Inflammatory macrophage treated with lipopolysaccharide for 1 hour (primary cell): Measurements from ENCODE around the gene FAM107B.

Experiments used
- DNase-seq, 2 donors: peaks; one replicate each; pipeline ENCODE4 v3.0.0-alpha.2; 2020 to 2022

The FAM107B gene

GRCh38 chr10:14618674-14619073 is 156.0 kb downstream of the FAM107B start:
- peak; percentile 80 to 82 for DNase-seq

GRCh38 chr10:14617852-14618251 is 156.8 kb downstream of the FAM107B start:
- DNase-seq: peak; percentile 94 to 96

- DNase-seq: no peak
Measured at GRCh38 chr10:14616955-14617730, 157.6 kb downstream of the FAM107B start.

GRCh38 chr10:14616465-14616864 is 158.2 kb downstream of the FAM107B start:
- no peak for DNase-seq

- no peak for DNase-seq
Measured at GRCh38 chr10:14613588-14613920, 161.1 kb downstream of the FAM107B start.

- DNase-seq: peak; percentile 67 to 72
Measured at GRCh38 chr10:14612873-14613587, 161.7 kb downstream of the FAM107B start.

GRCh38 chr10:14611968-14612693 is 162.6 kb downstream of the FAM107B start:
- DNase-seq: no peak

- no peak for DNase-seq
Measured at GRCh38 chr10:14609178-14609577, 165.5 kb downstream of the FAM107B start.

- peak; percentile 73 to 77 for DNase-seq
Measured at GRCh38 chr10:14608381-14609001, 166.2 kb downstream of the FAM107B start.

- DNase-seq: no peak
Measured at GRCh38 chr10:14606633-14607032, 168.1 kb downstream of the FAM107B start.

- peak; percentile 81 to 90 for DNase-seq
Measured at GRCh38 chr10:14605231-14605925, 169.3 kb downstream of the FAM107B start.

GRCh38 chr10:14604181-14605142 is 170.2 kb downstream of the FAM107B start:
- DNase-seq: peak; percentile 79 to 92

- peak in 1 of 2 donors; percentile 45 for DNase-seq
Measured at GRCh38 chr10:14603534-14604102, 171.1 kb downstream of the FAM107B start.

GRCh38 chr10:14602807-14603533 is 171.7 kb downstream of the FAM107B start:
- no peak for DNase-seq

- DNase-seq: peak; percentile 74 to 90
Measured at GRCh38 chr10:14601872-14602725, 172.6 kb downstream of the FAM107B start.

- DNase-seq: no peak
Measured at GRCh38 chr10:14601326-14601725, 173.4 kb downstream of the FAM107B start.

- no peak for DNase-seq
Measured at GRCh38 chr10:14600065-14600464, 174.6 kb downstream of the FAM107B start.

GRCh38 chr10:14598809-14599764 is 175.6 kb downstream of the FAM107B start:
- no peak for DNase-seq
